Activated T-helper 2 cell treated with anti-CD3 and anti-CD28 coated beads, Interferon-gamma antibody, Interleukin-2, Interleukin-4, amounts not matched to agents 10 μg/mL and 5 μg/mL and 100 μg/mL, durations not matched to agents 14 hours and 24 hours and 36 hours (primary cell): ENCODE results near the gene CAV1. TPM values are rescaled to one million over a fixed set of nuclear protein-coding genes. Genes with fewer than 3 reads are reported as not detected.
A peak's percentile ranks its signal among the peaks of the same experiment; 100 is the strongest.

Experiments
- DNase-seq: peaks from one replicate; pipeline ENCODE4 v3.0.0; 2021; ENCODE audit warnings: low spot score
- H3K27ac Mint-ChIP-seq: one replicate; pipeline ENCODE4 v1.8.0; 2021; ENCODE audit warnings: mixed read lengths
- H3K27me3 Mint-ChIP-seq: one replicate; pipeline ENCODE4 v1.8.0; 2021; ENCODE audit warnings: low read depth, mixed read lengths
- H3K36me3 Mint-ChIP-seq: one replicate; pipeline ENCODE4 v1.8.0; 2021; ENCODE audit warnings: low read depth, mixed read lengths
- H3K4me1 Mint-ChIP-seq: one replicate; pipeline ENCODE4 v1.8.0; 2021; ENCODE audit warnings: low read depth, mixed read lengths
- H3K4me3 Mint-ChIP-seq: one replicate; pipeline ENCODE4 v1.8.0; 2021; ENCODE audit warnings: low read depth, mild to moderate bottlenecking, moderate library complexity, mixed read lengths
- H3K9me3 Mint-ChIP-seq: one replicate; pipeline ENCODE4 v1.8.0; 2021; ENCODE audit warnings: mixed read lengths
- intact Hi-C: fragments of 100-400 bp; cut with micrococcal nuclease; formaldehyde crosslinking; loops from one replicate; pipeline ENCODE4 v1.15.1; 2023
- total RNA-seq: library from RNA; stranded (reverse); gene quantifications from 2 replicates; pipeline ENCODE4 v1.2.3, GENCODE V29; 2022

CAV1 gene
- total RNA-seq, 1 donor from 2014 or later = 0.41 TPM

GRCh38 chr7:116573541-116573940, 48.7 kb downstream of the CAV1 start:
- Mint-ChIP-seq H3K27me3 (peaks cover 17% of the 10 kb centered on the region), H3K9me3 (no peaks in the 10 kb centered on the region), H3K4me3 (no peak overlapping the region), H3K36me3 (no peaks in the 10 kb centered on the region), H3K4me1 (peaks cover 17% of the 10 kb centered on the region), H3K27ac (no peak overlapping the region)
- DNase-seq = no peak
- intact Hi-C loops = no loop called here

GRCh38 chr7:116574025-116574822, 49.4 kb downstream of the CAV1 start:
- no peaks in the 10 kb centered on the region for H3K36me3 Mint-ChIP-seq
- no peaks in the 10 kb centered on the region for H3K9me3 Mint-ChIP-seq
- no peak for DNase-seq
- no peak overlapping the region for H3K27ac Mint-ChIP-seq
- H3K27me3 Mint-ChIP-seq = peaks cover 17% of the 10 kb centered on the region
- intact Hi-C loops = no loop called here
- H3K4me1 Mint-ChIP-seq = peaks cover 17% of the 10 kb centered on the region
- H3K4me3 Mint-ChIP-seq = no peak overlapping the region

GRCh38 chr7:116575853-116576252, 51.0 kb downstream of the CAV1 start:
- no peak overlapping the region for H3K27ac Mint-ChIP-seq
- H3K4me1 Mint-ChIP-seq = peaks cover 17% of the 10 kb centered on the region
- intact Hi-C loops = loop anchor here (2.0 kb wide), 1 partner anchor 431 kb away; no protein-coding TSS in a partner anchor
- H3K27me3 Mint-ChIP-seq = peaks cover 5% of the 10 kb centered on the region
- H3K9me3 Mint-ChIP-seq = no peaks in the 10 kb centered on the region
- no peaks in the 10 kb centered on the region for H3K36me3 Mint-ChIP-seq
- no peak overlapping the region for H3K4me3 Mint-ChIP-seq
- DNase-seq = no peak

- H3K27ac Mint-ChIP-seq = no peak overlapping the region
- H3K4me1 Mint-ChIP-seq = peaks cover 17% of the 10 kb centered on the region
- DNase-seq = no peak
- no peak overlapping the region for H3K4me3 Mint-ChIP-seq
- intact Hi-C loops = loop anchor here (2.0 kb wide), 1 partner anchor 432 kb away; no protein-coding TSS in a partner anchor
- no peaks in the 10 kb centered on the region for H3K9me3 Mint-ChIP-seq
- peaks cover 4% of the 10 kb centered on the region for H3K27me3 Mint-ChIP-seq
- no peaks in the 10 kb centered on the region for H3K36me3 Mint-ChIP-seq
These were observed 51.8 kb downstream of the CAV1 start for GRCh38 chr7:116576350-116577319.

GRCh38 chr7:116577320-116577871, 52.6 kb downstream of the CAV1 start:
- DNase-seq = no peak
- H3K27ac Mint-ChIP-seq = no peak overlapping the region
- H3K36me3 Mint-ChIP-seq = no peaks in the 10 kb centered on the region
- H3K27me3 Mint-ChIP-seq = peaks cover 4% of the 10 kb centered on the region
- H3K4me1 Mint-ChIP-seq = peaks cover 17% of the 10 kb centered on the region
- H3K9me3 Mint-ChIP-seq = no peaks in the 10 kb centered on the region
- no peak overlapping the region for H3K4me3 Mint-ChIP-seq
- intact Hi-C loops = loop anchor here (2.0 kb wide), 1 partner anchor 433 kb away; no protein-coding TSS in a partner anchor

GRCh38 chr7:116578526-116578925, 53.7 kb downstream of the CAV1 start:
- Mint-ChIP-seq H3K27me3 (no peaks in the 10 kb centered on the region), H3K4me1 (peaks cover 24% of the 10 kb centered on the region), H3K4me3 (no peak overlapping the region), H3K27ac (no peak overlapping the region), H3K36me3 (no peaks in the 10 kb centered on the region), H3K9me3 (no peaks in the 10 kb centered on the region)
- intact Hi-C loops = no loop called here
- no peak for DNase-seq

GRCh38 chr7:116579322-116579721, 54.5 kb downstream of the CAV1 start:
- Mint-ChIP-seq H3K9me3 (no peaks in the 10 kb centered on the region), H3K4me1 (peaks cover 28% of the 10 kb centered on the region), H3K36me3 (no peaks in the 10 kb centered on the region), H3K4me3 (no peak overlapping the region), H3K27ac (no peak overlapping the region), H3K27me3 (no peaks in the 10 kb centered on the region)
- intact Hi-C loops = no loop called here
- no peak for DNase-seq

GRCh38 chr7:116579835-116580234, 55.0 kb downstream of the CAV1 start:
- no peak overlapping the region for H3K27ac Mint-ChIP-seq
- peaks cover 28% of the 10 kb centered on the region for H3K4me1 Mint-ChIP-seq
- H3K27me3 Mint-ChIP-seq = no peaks in the 10 kb centered on the region
- H3K4me3 Mint-ChIP-seq = no peak overlapping the region
- no peak for DNase-seq
- intact Hi-C loops = no loop called here
- no peaks in the 10 kb centered on the region for H3K36me3 Mint-ChIP-seq
- no peaks in the 10 kb centered on the region for H3K9me3 Mint-ChIP-seq

- Mint-ChIP-seq H3K27ac (no peak overlapping the region), H3K4me3 (no peak overlapping the region)
- intact Hi-C loops = no loop called here
These were observed 57.4 kb downstream of the CAV1 start for GRCh38 chr7:116582164-116582732.

GRCh38 chr7:116582806-116583444, 58.1 kb downstream of the CAV1 start:
- no peak for DNase-seq
- H3K36me3 Mint-ChIP-seq = no peaks in the 10 kb centered on the region
- peak overlapping the region; percentile 28 for H3K4me3 Mint-ChIP-seq
- intact Hi-C loops = no loop called here
- no peaks in the 10 kb centered on the region for H3K27me3 Mint-ChIP-seq
- H3K9me3 Mint-ChIP-seq = no peaks in the 10 kb centered on the region
- peaks cover 18% of the 10 kb centered on the region for H3K4me1 Mint-ChIP-seq
- H3K27ac Mint-ChIP-seq = peak overlapping the region; percentile 61

More at GRCh38 chr7:116582164-116582732, 57.4 kb downstream of the CAV1 start:
- no peaks in the 10 kb centered on the region for H3K36me3 Mint-ChIP-seq
- H3K4me1 Mint-ChIP-seq = peaks cover 21% of the 10 kb centered on the region
- no peaks in the 10 kb centered on the region for H3K27me3 Mint-ChIP-seq
- no peak for DNase-seq
- H3K9me3 Mint-ChIP-seq = no peaks in the 10 kb centered on the region

GRCh38 chr7:116583653-116584052, 58.8 kb downstream of the CAV1 start:
- H3K9me3 Mint-ChIP-seq = no peaks in the 10 kb centered on the region
- no peak for DNase-seq
- H3K27me3 Mint-ChIP-seq = no peaks in the 10 kb centered on the region
- intact Hi-C loops = no loop called here
- no peak overlapping the region for H3K4me3 Mint-ChIP-seq
- H3K4me1 Mint-ChIP-seq = peaks cover 20% of the 10 kb centered on the region
- no peaks in the 10 kb centered on the region for H3K36me3 Mint-ChIP-seq
- H3K27ac Mint-ChIP-seq = no peak overlapping the region

- Mint-ChIP-seq H3K27me3 (no peaks in the 10 kb centered on the region), H3K27ac (no peak overlapping the region), H3K9me3 (no peaks in the 10 kb centered on the region), H3K36me3 (no peaks in the 10 kb centered on the region), H3K4me3 (no peak overlapping the region), H3K4me1 (peaks cover 23% of the 10 kb centered on the region)
- intact Hi-C loops = no loop called here
- no peak for DNase-seq
These were observed 59.9 kb downstream of the CAV1 start for GRCh38 chr7:116584721-116585120.
